Mucosa of descending colon (tissue), 3 donors: ENCODE data around the gene GHRHR. TPM values are rescaled to one million over a fixed set of nuclear protein-coding genes. Genes with fewer than 3 reads are reported as not detected.

ENCODE experiments used
- ATAC-seq: fragments of 200-7000 bp; cut with Tn5 transposase; one replicate; pipeline ENCODE4 v1.9.1; 2020; ENCODE audit warnings: mild to moderate bottlenecking, moderate library complexity
- DNase-seq, 3 donors: peaks; one replicate each; pipeline ENCODE4 v3.0.0-alpha.2; 2020
- H3K36me3 ChIP-seq: fragments of 200-600 bp; one replicate; pipeline ENCODE4 v1.8.0; 2021; ENCODE audit warnings: low read depth, mild to moderate bottlenecking
- H3K4me1 ChIP-seq: fragments of 200-600 bp; one replicate; pipeline ENCODE4 v1.8.0; 2021; ENCODE audit warnings: low read depth, mild to moderate bottlenecking
- H3K4me3 ChIP-seq: fragments of 200-600 bp; one replicate; pipeline ENCODE4 v1.8.0; 2021; ENCODE audit warnings: mild to moderate bottlenecking
- H3K9me3 ChIP-seq: fragments of 200-600 bp; one replicate; pipeline ENCODE4 v1.8.0; 2021; ENCODE audit warnings: mild to moderate bottlenecking
- CTCF ChIP-seq: fragments of 200-600 bp; IDR thresholded peaks from one replicate; pipeline ENCODE4 v1.8.0; 2022; ENCODE audit warnings: antibody characterized with exemption, mild to moderate bottlenecking
- intact Hi-C, 2 donors: fragments of 100-400 bp; cut with DNase I in 1 of 2; cut with micrococcal nuclease in 1 of 2; formaldehyde crosslinking; loops; one replicate each; pipeline versions ENCODE4 v1.11.0 to v1.11.1; 2022; cut with DNase I, micrococcal nuclease
- total RNA-seq, 3 donors: library from RNA; stranded (reverse); fragmentation: NEBNext Ultra II Directional in 2 of 3; extraction: Animal tissue kit (Norgen Biotek cat#: 25700) in 2 of 3; gene quantifications; one replicate each; pipeline versions ENCODE4 v1.2.1 to v1.2.4, GENCODE V29; 2021 to 2023
- donor health status: DM: no; HTN: no; CAD: no; lungs with moderate emphysema.
- donor health status: DM: no; HTN: no; CAD: no.
- donor health status: DM: no; HTN: yes; CAD: no.

GHRHR gene
- total RNA-seq, 3 donors from 2014 or later: not detected

GRCh38 chr7:31017721-31018120, 54.0 kb downstream of the GHRHR start:
- no peak for ATAC-seq
- intact Hi-C loops: no loop called here
- H3K36me3 ChIP-seq: no peaks in the 10 kb centered on the region
- DNase-seq: no peak
- no peak for TF ChIP-seq CTCF
- no peaks in the 10 kb centered on the region for H3K9me3 ChIP-seq
- no peaks in the 10 kb centered on the region for H3K4me1 ChIP-seq
- no peak overlapping the region for H3K4me3 ChIP-seq

- H3K9me3 ChIP-seq: no peaks in the 10 kb centered on the region
- intact Hi-C loops: no loop called here
- no peaks in the 10 kb centered on the region for H3K4me1 ChIP-seq
- no peaks in the 10 kb centered on the region for H3K36me3 ChIP-seq
- no peak for TF ChIP-seq CTCF
- no peak overlapping the region for H3K4me3 ChIP-seq
- DNase-seq: no peak
- no peak for ATAC-seq
These were observed 55.8 kb downstream of the GHRHR start for GRCh38 chr7:31019509-31019908.

GRCh38 chr7:31020161-31020560, 56.4 kb downstream of the GHRHR start:
- intact Hi-C loops: no loop called here
- TF ChIP-seq CTCF: no peak
- DNase-seq: no peak
- Histone ChIP-seq H3K4me3 (no peak overlapping the region), H3K4me1 (no peaks in the 10 kb centered on the region), H3K36me3 (no peaks in the 10 kb centered on the region), H3K9me3 (no peaks in the 10 kb centered on the region)
- no peak for ATAC-seq

GRCh38 chr7:31020652-31021051, 56.9 kb downstream of the GHRHR start:
- Histone ChIP-seq H3K9me3 (no peaks in the 10 kb centered on the region), H3K4me3 (no peak overlapping the region), H3K4me1 (no peaks in the 10 kb centered on the region), H3K36me3 (no peaks in the 10 kb centered on the region)
- DNase-seq: no peak
- no peak for TF ChIP-seq CTCF
- ATAC-seq: no peak
- intact Hi-C loops: no loop called here

GRCh38 chr7:31022117-31022516, 58.4 kb downstream of the GHRHR start:
- Histone ChIP-seq H3K4me3 (no peak overlapping the region), H3K4me1 (no peaks in the 10 kb centered on the region), H3K9me3 (no peaks in the 10 kb centered on the region), H3K36me3 (no peaks in the 10 kb centered on the region)
- ATAC-seq: no peak
- DNase-seq: no peak
- intact Hi-C loops: no loop called here
- no peak for TF ChIP-seq CTCF

GRCh38 chr7:31022726-31023125, 59.0 kb downstream of the GHRHR start:
- Histone ChIP-seq H3K4me3 (no peak overlapping the region), H3K36me3 (no peaks in the 10 kb centered on the region), H3K4me1 (no peaks in the 10 kb centered on the region), H3K9me3 (no peaks in the 10 kb centered on the region)
- ATAC-seq: no peak
- TF ChIP-seq CTCF: no peak
- intact Hi-C loops: no loop called here
- no peak for DNase-seq
